Gastroesophageal sphincter (tissue), 3 donors: ENCODE results near the gene OR14A16.

Experiments used
- POLR2A ChIP-seq, 2 donors: fragments of 450-650 bp; IDR thresholded peaks; one replicate each; pipeline ENCODE4 v1.6.1; 2017; ENCODE audit warnings: antibody characterized with exemption in 2 of 2, mild to moderate bottlenecking in 2 of 2, moderate library complexity in 1 of 2
- TF ChIP-seq, protein P1 (sequence below), 4 experiments: fragments of 200-600 bp in 2 of 4; fragments of 450-650 bp in 2 of 4; sonication (generic) in 1 of 4; IDR thresholded peaks; one replicate each; pipeline ENCODE4 v1.5.1; 2017 to 2019; ENCODE audit warnings: antibody characterized with exemption in 4 of 4, mild to moderate bottlenecking in 2 of 4, moderate library complexity in 2 of 4

DNA sequence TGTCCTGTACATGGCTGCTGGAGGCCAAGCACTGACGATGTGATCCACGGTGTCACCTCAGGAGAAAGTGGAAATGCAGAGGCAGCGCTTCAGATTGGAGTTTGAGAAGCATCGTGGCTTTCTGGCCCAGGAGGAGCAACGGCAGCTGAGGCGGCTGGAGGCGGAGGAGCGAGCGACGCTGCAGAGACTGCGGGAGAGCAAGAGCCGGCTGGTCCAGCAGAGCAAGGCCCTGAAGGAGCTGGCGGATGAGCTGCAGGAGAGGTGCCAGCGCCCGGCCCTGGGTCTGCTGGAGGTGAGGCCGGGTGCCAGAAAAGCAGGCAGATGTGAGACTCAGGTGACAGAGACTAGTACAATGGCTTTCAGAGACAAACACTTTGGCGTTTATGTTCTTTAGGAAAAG lies 40.7 kb upstream of the OR14A16 start:
- no peak for TF ChIP-seq POLR2A (IDR thresholded peaks at IDR 0.05)
- TF ChIP-seq, protein P1, sequence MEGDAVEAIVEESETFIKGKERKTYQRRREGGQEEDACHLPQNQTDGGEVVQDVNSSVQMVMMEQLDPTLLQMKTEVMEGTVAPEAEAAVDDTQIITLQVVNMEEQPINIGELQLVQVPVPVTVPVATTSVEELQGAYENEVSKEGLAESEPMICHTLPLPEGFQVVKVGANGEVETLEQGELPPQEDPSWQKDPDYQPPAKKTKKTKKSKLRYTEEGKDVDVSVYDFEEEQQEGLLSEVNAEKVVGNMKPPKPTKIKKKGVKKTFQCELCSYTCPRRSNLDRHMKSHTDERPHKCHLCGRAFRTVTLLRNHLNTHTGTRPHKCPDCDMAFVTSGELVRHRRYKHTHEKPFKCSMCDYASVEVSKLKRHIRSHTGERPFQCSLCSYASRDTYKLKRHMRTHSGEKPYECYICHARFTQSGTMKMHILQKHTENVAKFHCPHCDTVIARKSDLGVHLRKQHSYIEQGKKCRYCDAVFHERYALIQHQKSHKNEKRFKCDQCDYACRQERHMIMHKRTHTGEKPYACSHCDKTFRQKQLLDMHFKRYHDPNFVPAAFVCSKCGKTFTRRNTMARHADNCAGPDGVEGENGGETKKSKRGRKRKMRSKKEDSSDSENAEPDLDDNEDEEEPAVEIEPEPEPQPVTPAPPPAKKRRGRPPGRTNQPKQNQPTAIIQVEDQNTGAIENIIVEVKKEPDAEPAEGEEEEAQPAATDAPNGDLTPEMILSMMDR (IDR thresholded peaks at IDR 0.05) = no peak
